NCI-H524 treated with DMSO at 0.1 percent for 48 hours (cell line): ENCODE measurements around the gene ZKSCAN1.
A peak's percentile ranks its signal among the peaks of the same experiment; 100 is the strongest.
"Not testable (repeated sequence)": the region's sequence is repeated elsewhere in the genome, so short reads cannot be mapped to it uniquely, and the experiment has no call there.

ENCODE experiments used
- DNase-seq: peaks from one replicate; lab custom pipeline; 2025; lab: John Stamatoyannopoulos, UW

Gene ZKSCAN1

GRCh38 chr7:100015232-100016214 is at the start of gene ZKSCAN1:
ZKSCAN1 (plus strand) TSS chr7:100015596; CDS start chr7:100023507, 7,911 bp downstream.
- peak; percentile 45 for DNase-seq

- no peak for DNase-seq
Observed at GRCh38 chr7:99969298-99969697, 46.1 kb upstream of the ZKSCAN1 start.

- not testable (repeated sequence) for DNase-seq
Observed at GRCh38 chr7:99969813-99970212, 45.6 kb upstream of the ZKSCAN1 start.

- DNase-seq: no peak
Observed at GRCh38 chr7:99971242-99971641, 44.2 kb upstream of the ZKSCAN1 start.

- not testable (repeated sequence) for DNase-seq
Observed at GRCh38 chr7:99973817-99974216, 41.6 kb upstream of the ZKSCAN1 start.

GRCh38 chr7:99974681-99975080 is 40.7 kb upstream of the ZKSCAN1 start:
- no peak for DNase-seq

GRCh38 chr7:99975782-99976521 is 39.4 kb upstream of the ZKSCAN1 start, which contains the start of gene AZGP1:
AZGP1 (minus strand) TSS chr7:99976031; CDS start chr7:99976020, 11 bp downstream.
- no peak for DNase-seq

GRCh38 chr7:99976626-99977025 is 38.8 kb upstream of the ZKSCAN1 start:
- DNase-seq: no peak

GRCh38 chr7:99979814-99980225 is 35.6 kb upstream of the ZKSCAN1 start:
- DNase-seq: not testable (repeated sequence)

- not testable (repeated sequence) for DNase-seq
Observed at GRCh38 chr7:99980448-99980872, 34.9 kb upstream of the ZKSCAN1 start.

- not testable (repeated sequence) for DNase-seq
Observed at GRCh38 chr7:99981066-99981465, 34.3 kb upstream of the ZKSCAN1 start.

- no peak for DNase-seq
Observed at GRCh38 chr7:99984593-99984992, 30.8 kb upstream of the ZKSCAN1 start.

GRCh38 chr7:99987306-99987705 is 28.1 kb upstream of the ZKSCAN1 start:
- DNase-seq: not testable (repeated sequence)

- no peak for DNase-seq
Observed at GRCh38 chr7:99987846-99988245, 27.6 kb upstream of the ZKSCAN1 start.

GRCh38 chr7:99990460-99990852 is 24.9 kb upstream of the ZKSCAN1 start:
- DNase-seq: no peak

- not testable (repeated sequence) for DNase-seq
Observed at GRCh38 chr7:99991543-99991942, 23.9 kb upstream of the ZKSCAN1 start.

GRCh38 chr7:99992330-99993038 is 22.9 kb upstream of the ZKSCAN1 start:
- no peak for DNase-seq

- DNase-seq: no peak
Observed at GRCh38 chr7:99994819-99995218, 20.6 kb upstream of the ZKSCAN1 start.

GRCh38 chr7:99996755-99997544 is 18.4 kb upstream of the ZKSCAN1 start:
- no peak for DNase-seq

- no peak for DNase-seq
Observed at GRCh38 chr7:99997545-99998137, 17.8 kb upstream of the ZKSCAN1 start.

- no peak for DNase-seq
Observed at GRCh38 chr7:100000239-100000638, 15.2 kb upstream of the ZKSCAN1 start.
